Cardiac muscle cell (in vitro differentiated cells and primary cell): Measurements from ENCODE around the gene ADAMTSL2. TPM values are rescaled to one million over a fixed set of nuclear protein-coding genes. Genes with fewer than 3 reads are reported as not detected.

Source experiments
- DNase-seq, 2 donors: peaks; one replicate each; pipeline versions ENCODE4 v3.0.0 to v3.0.0-alpha.2; 2010 to 2017; ENCODE audit warnings: low read depth in 1 of 2, low spot score in 1 of 2
- H3K27ac ChIP-seq: fragments of 200-600 bp; sonication (generic); 2 replicates; pipeline ENCODE4 v1.5.1; 2016
- H3K27me3 ChIP-seq: fragments of 200-600 bp; sonication (generic); 2 replicates; pipeline ENCODE4 v1.6.0; 2016; ENCODE audit warnings: control low read depth
- H3K36me3 ChIP-seq: fragments of 200-600 bp; sonication (generic); 2 replicates; pipeline ENCODE4 v1.5.1; 2016; ENCODE audit warnings: control low read depth
- H3K4me1 ChIP-seq: fragments of 200-600 bp; sonication (generic); 2 replicates; pipeline ENCODE4 v1.8.1; 2017; ENCODE audit warnings: low read depth, mild to moderate bottlenecking, mixed run types
- H3K4me3 ChIP-seq: fragments of 200-600 bp; sonication (generic); 2 replicates; pipeline ENCODE4 v1.5.1; 2016; ENCODE audit warnings: mild to moderate bottlenecking
- H3K9me3 ChIP-seq: fragments of 200-600 bp; sonication (generic); 2 replicates; pipeline ENCODE4 v1.5.1; 2017; ENCODE audit warnings: low read depth, mild to moderate bottlenecking, control low read depth
- CTCF ChIP-seq: IDR thresholded peaks from 2 replicates; pipeline ENCODE4 v1.5.1; 2012; ENCODE audit warnings: low read depth, mild to moderate bottlenecking, low read length
- polyA plus RNA-seq: library from polyadenylated mRNA; unstranded; fragments of >200 nt; fragmentation: Nextera tagmentation; extraction: Ambion mirVana; gene quantifications from 2 replicates; pipeline ENCODE4 v1.2.1, GENCODE V29; 2016
- total RNA-seq: library from RNA; depleted of rRNA; stranded (reverse); fragments of >200 nt; gene quantifications from 2 replicates; pipeline ENCODE4 v1.2.3, GENCODE V29; 2016

The ADAMTSL2 gene
- total and polyA plus RNA-seq, 2 experiments from 2014 or later: 18.4 to 27.2 TPM

GRCh38 chr9:133584167-133584558, 49.7 kb downstream of the ADAMTSL2 start:
- Histone ChIP-seq H3K27me3 (no peaks in the 10 kb centered on the region), H3K4me3 (no peak overlapping the region), H3K4me1 (peaks cover 36% of the 10 kb centered on the region), H3K27ac (no peak overlapping the region), H3K36me3 (no peaks in the 10 kb centered on the region), H3K9me3 (no peaks in the 10 kb centered on the region)
- no peak for TF ChIP-seq CTCF
- DNase-seq: no peak

- H3K4me1 ChIP-seq: peaks cover 36% of the 10 kb centered on the region
- TF ChIP-seq CTCF: no peak
- no peaks in the 10 kb centered on the region for H3K36me3 ChIP-seq
- no peaks in the 10 kb centered on the region for H3K27me3 ChIP-seq
- no peak overlapping the region for H3K4me3 ChIP-seq
- no peaks in the 10 kb centered on the region for H3K9me3 ChIP-seq
- H3K27ac ChIP-seq: no peak overlapping the region
- peak in 1 of 2 donors; percentile 57 for DNase-seq
Measured at GRCh38 chr9:133584559-133585476, 50.3 kb downstream of the ADAMTSL2 start.

- Histone ChIP-seq H3K4me1 (peaks cover 35% of the 10 kb centered on the region), H3K27me3 (no peaks in the 10 kb centered on the region)
- no peak for TF ChIP-seq CTCF
Measured at GRCh38 chr9:133585481-133586351, 51.2 kb downstream of the ADAMTSL2 start.

GRCh38 chr9:133587051-133587450, 52.5 kb downstream of the ADAMTSL2 start:
- Histone ChIP-seq H3K4me1 (peaks cover 22% of the 10 kb centered on the region), H3K27me3 (no peaks in the 10 kb centered on the region), H3K36me3 (no peaks in the 10 kb centered on the region), H3K27ac (no peak overlapping the region), H3K9me3 (no peaks in the 10 kb centered on the region), H3K4me3 (no peak overlapping the region)
- no peak for DNase-seq
- no peak for TF ChIP-seq CTCF

More at GRCh38 chr9:133585481-133586351, 51.2 kb downstream of the ADAMTSL2 start:
- peak in 1 of 2 donors; percentile 50 for DNase-seq
- Histone ChIP-seq H3K9me3 (no peaks in the 10 kb centered on the region), H3K4me3 (no peak overlapping the region), H3K36me3 (no peaks in the 10 kb centered on the region), H3K27ac (no peak overlapping the region)

GRCh38 chr9:133587466-133587865, 53.0 kb downstream of the ADAMTSL2 start:
- H3K36me3 ChIP-seq: no peaks in the 10 kb centered on the region
- H3K27ac ChIP-seq: no peak overlapping the region
- TF ChIP-seq CTCF: no peak
- H3K27me3 ChIP-seq: no peaks in the 10 kb centered on the region
- no peak for DNase-seq
- H3K4me1 ChIP-seq: peaks cover 19% of the 10 kb centered on the region
- no peak overlapping the region for H3K4me3 ChIP-seq
- H3K9me3 ChIP-seq: no peaks in the 10 kb centered on the region
